ENCODE measurements around the gene RAB33A.
"Not testable (repeated sequence)": the region's sequence is repeated elsewhere in the genome, so short reads cannot be mapped to it uniquely, and the experiment has no call there.

Gene RAB33A

DNA sequence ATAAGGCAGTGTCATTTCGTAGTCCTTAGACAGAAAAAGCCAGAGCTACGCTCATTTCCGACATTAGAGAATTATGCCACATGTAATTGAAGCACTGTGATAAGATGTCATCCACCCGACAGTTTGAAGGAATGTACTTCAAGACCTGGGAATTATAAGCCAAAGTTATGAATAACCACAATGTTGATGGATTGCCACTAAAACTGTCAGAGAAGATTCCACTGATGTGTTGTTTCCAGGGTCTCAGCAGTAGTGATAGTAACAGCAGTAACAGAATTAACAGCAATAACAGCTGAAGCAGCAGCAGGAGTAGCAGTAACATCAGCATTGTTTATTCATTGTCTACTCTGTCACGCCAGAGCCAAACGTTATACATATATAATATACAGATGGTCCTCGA, 24.7 kb downstream of the RAB33A start:
- Histone ChIP-seq H3K4me2 (ENCODE audit: low read length) (no peak overlapping the region), H3K36me3 (ENCODE audit: insufficient read depth, low read length) (no peaks in the 10 kb centered on the region), H3K4me3 (ENCODE audit: low read length) (no peak overlapping the region), H3K4me1 (ENCODE audit: control insufficient read depth, insufficient read depth, low read length) (no peaks in the 10 kb centered on the region), H3K9me3 (replicated peaks; ENCODE audit: low read length) (no peaks in the 10 kb centered on the region), H3K9ac (ENCODE audit: low read depth, low read length) (no peak overlapping the region), H3K27me3 (ENCODE audit: control insufficient read depth, insufficient read depth, low read length) (no peaks in the 10 kb centered on the region)

DNA sequence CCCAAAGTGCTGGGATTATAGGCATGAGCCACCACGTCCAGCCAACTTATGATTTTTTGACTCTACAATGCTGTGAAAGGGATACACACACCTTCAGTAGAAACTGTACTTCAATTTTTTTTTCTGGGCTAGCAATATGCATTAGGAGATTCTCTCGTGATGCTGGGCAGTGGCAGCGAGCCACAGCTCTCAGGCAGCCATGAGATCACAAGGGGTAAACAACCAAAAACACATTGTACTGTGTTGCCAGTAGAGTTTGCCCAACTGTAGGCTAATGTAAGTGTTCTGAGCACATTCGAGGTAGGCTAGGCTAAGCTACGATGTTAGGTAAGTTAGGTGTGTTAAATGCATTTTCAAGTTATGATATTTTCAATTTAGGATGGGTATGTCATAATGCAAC, 25.7 kb downstream of the RAB33A start:
- H3K4me3 ChIP-seq (ENCODE audit: low read length): no peak overlapping the region

DNA sequence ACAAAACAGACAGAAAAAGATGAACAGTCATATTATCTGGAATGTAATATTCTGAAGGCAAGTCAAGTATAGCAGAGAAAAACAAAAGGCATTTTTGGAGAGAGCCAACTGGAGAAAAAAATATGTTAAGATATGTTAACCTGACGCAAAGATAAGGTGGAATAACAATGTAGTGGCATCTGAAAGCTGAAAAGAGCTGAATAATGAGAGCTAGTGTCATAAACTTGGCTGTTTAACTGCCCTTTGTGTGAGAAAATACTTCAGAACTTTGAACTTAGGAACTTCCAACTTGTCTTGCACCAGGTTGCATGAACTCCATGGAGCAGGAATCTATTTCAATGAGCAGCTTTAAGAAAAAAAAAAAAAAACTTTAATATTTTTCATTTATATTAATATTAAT, 32.9 kb downstream of the RAB33A start:
- H3K4me2 ChIP-seq (ENCODE audit: low read length): no peak overlapping the region
- no peaks in the 10 kb centered on the region for H3K9me3 ChIP-seq (replicated peaks; ENCODE audit: low read length)
- no peaks in the 10 kb centered on the region for H3K36me3 ChIP-seq (ENCODE audit: insufficient read depth, low read length)
- H3K4me1 ChIP-seq (ENCODE audit: control insufficient read depth, insufficient read depth, low read length): no peaks in the 10 kb centered on the region
- H3K9ac ChIP-seq (ENCODE audit: low read depth, low read length): no peak overlapping the region
- no peaks in the 10 kb centered on the region for H3K27me3 ChIP-seq (ENCODE audit: control insufficient read depth, insufficient read depth, low read length)
- no peak overlapping the region for H3K4me3 ChIP-seq (ENCODE audit: low read length)

More for the DNA sequence above, 25.7 kb downstream of the RAB33A start:
- Histone ChIP-seq H3K4me1 (ENCODE audit: control insufficient read depth, insufficient read depth, low read length) (no peaks in the 10 kb centered on the region), H3K9me3 (replicated peaks; ENCODE audit: low read length) (no peaks in the 10 kb centered on the region), H3K36me3 (ENCODE audit: insufficient read depth, low read length) (no peaks in the 10 kb centered on the region), H3K9ac (ENCODE audit: low read depth, low read length) (no peak overlapping the region), H3K27me3 (ENCODE audit: control insufficient read depth, insufficient read depth, low read length) (no peaks in the 10 kb centered on the region), H3K4me2 (ENCODE audit: low read length) (no peak overlapping the region)

DNA sequence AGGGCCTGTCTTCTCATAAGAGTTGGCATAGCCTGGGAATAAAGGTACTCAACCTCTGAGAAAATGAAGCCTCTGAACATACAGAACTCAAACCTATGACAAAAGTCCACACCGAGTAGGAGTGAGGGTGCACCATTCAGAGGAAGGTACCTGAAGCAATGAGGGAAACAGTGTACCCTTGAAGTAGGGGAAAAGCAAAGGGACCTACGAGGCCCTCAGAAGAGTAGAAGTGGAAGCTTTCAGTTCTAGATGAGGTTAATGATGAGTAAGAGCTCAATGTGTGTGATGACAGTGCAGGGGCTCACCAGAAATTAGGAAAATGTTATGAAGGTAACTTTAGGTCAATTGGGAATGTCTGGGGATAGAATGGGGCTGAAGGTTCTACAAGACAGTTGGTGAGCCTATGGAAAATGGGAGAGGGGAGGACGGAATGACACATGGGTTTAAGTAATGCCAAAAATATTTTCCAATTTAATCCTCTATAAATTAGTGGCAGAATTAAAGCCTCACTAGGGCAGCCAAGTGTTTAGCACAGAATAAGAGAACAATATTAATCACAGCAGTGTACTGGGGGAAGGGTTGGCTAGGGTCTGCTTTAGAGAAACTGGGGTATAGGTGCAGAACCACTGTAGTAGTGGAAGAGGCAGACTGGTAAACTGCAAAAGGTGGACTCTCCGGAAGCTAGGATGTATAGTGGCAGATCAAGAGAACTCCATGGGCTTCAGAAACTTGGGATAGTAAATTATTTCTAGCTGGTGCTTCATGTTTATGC, 39.8 kb downstream of the RAB33A start:
- Histone ChIP-seq H3K9ac (ENCODE audit: low read depth, low read length) (no peak overlapping the region), H3K4me3 (ENCODE audit: low read length) (no peak overlapping the region), H3K4me1 (ENCODE audit: control insufficient read depth, insufficient read depth, low read length) (no peaks in the 10 kb centered on the region), H3K36me3 (ENCODE audit: insufficient read depth, low read length) (peaks cover 10% of the 10 kb centered on the region), H3K9me3 (replicated peaks; ENCODE audit: low read length) (no peaks in the 10 kb centered on the region), H3K4me2 (ENCODE audit: low read length) (no peak overlapping the region), H3K27me3 (ENCODE audit: control insufficient read depth, insufficient read depth, low read length) (no peaks in the 10 kb centered on the region)

DNA sequence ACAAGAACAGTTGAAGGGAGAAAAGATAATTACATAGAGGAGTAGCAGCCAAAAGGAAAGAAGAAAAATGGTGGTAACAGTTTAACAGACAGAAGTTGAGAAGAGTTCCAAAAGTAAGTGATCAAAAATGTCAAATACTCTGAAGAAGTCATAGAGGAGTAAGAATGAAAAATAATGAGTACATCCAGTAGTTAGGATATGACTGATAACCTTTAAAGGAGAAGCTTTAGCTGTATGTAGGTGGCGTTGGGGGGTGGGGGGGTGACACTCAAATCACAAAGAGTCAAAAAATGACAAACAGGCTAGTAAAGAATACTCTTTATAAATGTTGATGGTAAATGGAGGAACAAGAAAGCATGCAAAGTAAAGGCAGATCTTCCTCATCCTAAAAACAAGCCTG, 40.6 kb downstream of the RAB33A start:
- H3K4me1 ChIP-seq (ENCODE audit: control insufficient read depth, insufficient read depth, low read length): no peaks in the 10 kb centered on the region
- peaks cover 10% of the 10 kb centered on the region for H3K36me3 ChIP-seq (ENCODE audit: insufficient read depth, low read length)
- H3K27me3 ChIP-seq (ENCODE audit: control insufficient read depth, insufficient read depth, low read length): no peaks in the 10 kb centered on the region
- no peaks in the 10 kb centered on the region for H3K9me3 ChIP-seq (replicated peaks; ENCODE audit: low read length)
- no peak overlapping the region for H3K4me3 ChIP-seq (ENCODE audit: low read length)
- H3K9ac ChIP-seq (ENCODE audit: low read depth, low read length): no peak overlapping the region
- H3K4me2 ChIP-seq (ENCODE audit: low read length): no peak overlapping the region

DNA sequence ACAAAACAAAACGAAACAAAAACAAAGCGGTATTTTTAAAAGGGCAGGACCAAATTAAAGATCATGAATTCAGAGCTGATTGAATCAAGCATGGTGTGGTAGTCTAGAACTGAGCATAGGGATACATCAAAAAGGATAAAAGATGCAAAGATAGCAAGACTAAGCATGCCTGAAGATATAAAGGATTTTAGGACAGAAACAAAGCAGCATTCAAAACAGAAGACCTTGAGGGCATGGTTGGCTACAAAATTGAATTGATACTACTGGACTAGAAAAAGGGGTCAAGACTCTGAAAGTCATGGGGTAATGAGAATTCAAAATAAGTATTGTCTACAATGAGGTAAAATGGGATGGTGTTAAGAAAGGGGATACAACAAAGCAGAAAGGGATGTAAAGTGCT, 41.6 kb downstream of the RAB33A start:
- Histone ChIP-seq H3K36me3 (ENCODE audit: insufficient read depth, low read length) (peaks cover 10% of the 10 kb centered on the region), H3K9me3 (replicated peaks; ENCODE audit: low read length) (no peaks in the 10 kb centered on the region), H3K9ac (ENCODE audit: low read depth, low read length) (no peak overlapping the region), H3K4me1 (ENCODE audit: control insufficient read depth, insufficient read depth, low read length) (no peaks in the 10 kb centered on the region), H3K27me3 (ENCODE audit: control insufficient read depth, insufficient read depth, low read length) (no peaks in the 10 kb centered on the region), H3K4me3 (ENCODE audit: low read length) (no peak overlapping the region), H3K4me2 (ENCODE audit: low read length) (no peak overlapping the region)

DNA sequence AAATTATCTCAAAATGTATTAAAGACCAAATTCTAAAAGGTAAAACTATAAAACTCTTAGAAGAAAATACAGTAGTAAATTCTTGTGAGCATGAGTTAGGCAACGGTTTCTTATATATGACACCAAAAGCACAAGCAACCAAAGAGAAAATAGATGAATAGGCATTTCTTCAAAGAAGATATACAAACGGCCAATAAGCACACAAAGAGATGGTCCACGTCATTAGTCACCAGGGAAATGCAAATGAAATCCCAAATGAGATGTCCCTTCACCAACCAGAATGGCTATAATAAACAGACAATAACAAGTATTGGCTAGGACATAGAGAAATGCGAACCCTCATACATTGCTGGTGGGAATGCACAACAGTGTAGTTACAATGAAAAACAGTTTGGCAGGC, 44.6 kb downstream of the RAB33A start:
- Histone ChIP-seq H3K36me3 (ENCODE audit: insufficient read depth, low read length) (peaks cover 10% of the 10 kb centered on the region), H3K4me1 (ENCODE audit: control insufficient read depth, insufficient read depth, low read length) (no peaks in the 10 kb centered on the region), H3K27me3 (ENCODE audit: control insufficient read depth, insufficient read depth, low read length) (no peaks in the 10 kb centered on the region), H3K9me3 (replicated peaks; ENCODE audit: low read length) (no peaks in the 10 kb centered on the region), H3K9ac (ENCODE audit: low read depth, low read length) (no peak overlapping the region), H3K4me3 (ENCODE audit: low read length) (no peak overlapping the region), H3K4me2 (ENCODE audit: low read length) (no peak overlapping the region)

DNA sequence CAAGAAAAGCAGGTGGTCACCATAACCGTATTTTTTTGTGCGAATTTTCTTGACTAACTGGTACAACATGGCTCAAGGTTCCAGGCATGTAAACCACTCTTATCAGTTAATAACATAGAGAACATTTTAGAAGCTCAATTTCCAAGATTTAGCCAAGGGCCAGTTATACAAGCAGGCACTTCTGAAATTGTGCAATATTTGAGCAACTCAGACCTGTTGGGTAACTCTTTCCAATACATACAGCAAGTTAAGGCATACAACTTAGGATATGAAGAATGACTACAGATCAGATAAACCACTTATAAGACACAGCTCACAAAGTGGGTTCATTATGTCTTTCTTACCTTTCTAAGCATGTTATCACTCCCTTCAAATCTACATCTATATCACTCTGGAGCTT, 53.0 kb downstream of the RAB33A start:
- no peak overlapping the region for H3K9ac ChIP-seq (ENCODE audit: low read depth, low read length)
- H3K4me1 ChIP-seq (ENCODE audit: control insufficient read depth, insufficient read depth, low read length): no peaks in the 10 kb centered on the region
- no peak overlapping the region for H3K4me2 ChIP-seq (ENCODE audit: low read length)
- H3K27me3 ChIP-seq (ENCODE audit: control insufficient read depth, insufficient read depth, low read length): no peaks in the 10 kb centered on the region
- H3K4me3 ChIP-seq (ENCODE audit: low read length): no peak overlapping the region
- H3K9me3 ChIP-seq (replicated peaks; ENCODE audit: low read length): no peaks in the 10 kb centered on the region
- H3K36me3 ChIP-seq (ENCODE audit: insufficient read depth, low read length): peaks cover 8% of the 10 kb centered on the region

DNA sequence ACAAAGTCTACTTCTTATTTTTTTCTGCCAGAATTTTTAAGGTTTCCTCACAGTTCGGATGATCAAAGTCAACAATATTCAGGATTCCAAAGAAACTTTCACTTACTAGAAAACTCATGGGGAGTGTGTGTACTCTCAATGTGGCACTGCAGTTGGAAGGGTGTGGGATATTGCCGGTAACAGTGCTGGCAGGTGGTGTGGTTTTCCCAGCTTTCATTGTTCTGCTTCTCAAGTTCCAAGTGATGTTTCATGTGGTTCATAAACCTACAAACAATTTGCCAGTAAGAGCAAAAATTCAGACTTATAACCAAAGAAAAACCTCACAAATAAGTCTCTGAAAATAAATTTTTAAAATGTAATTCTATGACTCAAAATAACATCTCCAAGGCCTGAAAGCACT, 57.1 kb downstream of the RAB33A start:
- Histone ChIP-seq H3K9me3 (replicated peaks; ENCODE audit: low read length) (no peaks in the 10 kb centered on the region), H3K9ac (ENCODE audit: low read depth, low read length) (no peak overlapping the region), H3K27me3 (ENCODE audit: control insufficient read depth, insufficient read depth, low read length) (no peaks in the 10 kb centered on the region), H3K4me2 (ENCODE audit: low read length) (no peak overlapping the region), H3K36me3 (ENCODE audit: insufficient read depth, low read length) (peaks cover 7% of the 10 kb centered on the region), H3K4me3 (ENCODE audit: low read length) (no peak overlapping the region), H3K4me1 (ENCODE audit: control insufficient read depth, insufficient read depth, low read length) (no peaks in the 10 kb centered on the region)

DNA sequence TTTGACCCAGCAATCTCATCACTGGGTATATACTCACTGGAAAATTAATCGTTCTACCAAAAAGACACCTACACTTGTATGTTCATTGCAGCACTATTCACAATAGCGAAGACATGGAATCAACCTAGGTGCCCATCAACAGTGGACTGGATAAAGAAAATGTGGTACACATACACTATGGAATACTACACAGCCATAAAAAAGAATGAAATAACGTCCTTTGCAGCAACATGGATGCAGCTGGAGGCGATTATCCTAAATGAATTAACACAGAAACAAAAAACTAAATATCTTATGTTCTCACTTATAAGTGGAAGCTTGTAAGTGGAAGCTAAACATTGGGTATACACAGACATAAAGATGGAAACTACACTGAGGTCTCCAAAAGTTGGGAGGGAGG, 59.4 kb downstream of the RAB33A start:
- H3K9me3 ChIP-seq (replicated peaks; ENCODE audit: low read length); H3K36me3 ChIP-seq (ENCODE audit: insufficient read depth, low read length); H3K4me1 ChIP-seq (ENCODE audit: control insufficient read depth, insufficient read depth, low read length); H3K4me3 ChIP-seq (ENCODE audit: low read length); H3K27me3 ChIP-seq (ENCODE audit: control insufficient read depth, insufficient read depth, low read length); H3K4me2 ChIP-seq (ENCODE audit: low read length); H3K9ac ChIP-seq (ENCODE audit: low read depth, low read length): not testable (repeated sequence)
